ENCODE measurements around the gene APOBEC3B. TPM values are rescaled to one million over a fixed set of nuclear protein-coding genes. Genes with fewer than 3 reads are reported as not detected.
"Not testable (repeated sequence)": the region's sequence is repeated elsewhere in the genome, so short reads cannot be mapped to it uniquely, and the experiment has no call there.

The APOBEC3B gene
- total RNA-seq, 1 donor from 2014 or later = 6.7 TPM

DNA sequence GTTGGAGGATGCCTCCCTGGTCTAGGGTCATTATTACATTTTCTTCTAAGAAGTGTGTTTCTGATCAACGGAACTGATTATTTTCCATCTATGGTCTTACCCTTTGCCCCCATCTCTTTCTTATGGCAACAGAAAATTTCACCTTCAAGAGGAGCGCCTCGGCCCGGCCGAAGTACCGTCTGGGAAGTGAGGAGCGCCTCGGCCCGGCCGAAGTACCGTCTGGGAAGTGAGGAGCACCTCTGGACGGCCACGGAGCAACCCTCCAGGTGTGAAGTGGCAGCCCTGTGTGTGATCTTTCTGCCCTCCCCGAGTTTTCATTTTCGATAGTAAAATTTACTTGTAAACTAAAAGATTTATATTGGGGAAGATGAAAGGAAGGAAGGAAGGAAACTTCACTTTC is 28.8 kb downstream of the APOBEC3B start:
- H3K4me3 Mint-ChIP-seq = no peak overlapping the region
- DNase-seq (ENCODE audit: extremely low spot score, unreplicated experiment) = no peak
- no peaks in the 10 kb centered on the region for H3K27me3 Mint-ChIP-seq
- TF ChIP-seq, protein P1, sequence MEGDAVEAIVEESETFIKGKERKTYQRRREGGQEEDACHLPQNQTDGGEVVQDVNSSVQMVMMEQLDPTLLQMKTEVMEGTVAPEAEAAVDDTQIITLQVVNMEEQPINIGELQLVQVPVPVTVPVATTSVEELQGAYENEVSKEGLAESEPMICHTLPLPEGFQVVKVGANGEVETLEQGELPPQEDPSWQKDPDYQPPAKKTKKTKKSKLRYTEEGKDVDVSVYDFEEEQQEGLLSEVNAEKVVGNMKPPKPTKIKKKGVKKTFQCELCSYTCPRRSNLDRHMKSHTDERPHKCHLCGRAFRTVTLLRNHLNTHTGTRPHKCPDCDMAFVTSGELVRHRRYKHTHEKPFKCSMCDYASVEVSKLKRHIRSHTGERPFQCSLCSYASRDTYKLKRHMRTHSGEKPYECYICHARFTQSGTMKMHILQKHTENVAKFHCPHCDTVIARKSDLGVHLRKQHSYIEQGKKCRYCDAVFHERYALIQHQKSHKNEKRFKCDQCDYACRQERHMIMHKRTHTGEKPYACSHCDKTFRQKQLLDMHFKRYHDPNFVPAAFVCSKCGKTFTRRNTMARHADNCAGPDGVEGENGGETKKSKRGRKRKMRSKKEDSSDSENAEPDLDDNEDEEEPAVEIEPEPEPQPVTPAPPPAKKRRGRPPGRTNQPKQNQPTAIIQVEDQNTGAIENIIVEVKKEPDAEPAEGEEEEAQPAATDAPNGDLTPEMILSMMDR (conservative IDR thresholded peaks at IDR 0.05) = no peak
- peaks cover 30% of the 10 kb centered on the region for H3K4me1 Mint-ChIP-seq (ENCODE audit: unreplicated experiment)
- no peak overlapping the region for H3K27ac Mint-ChIP-seq
- H3K36me3 Mint-ChIP-seq = no peaks in the 10 kb centered on the region
- H3K9me3 Mint-ChIP-seq = no peaks in the 10 kb centered on the region

DNA sequence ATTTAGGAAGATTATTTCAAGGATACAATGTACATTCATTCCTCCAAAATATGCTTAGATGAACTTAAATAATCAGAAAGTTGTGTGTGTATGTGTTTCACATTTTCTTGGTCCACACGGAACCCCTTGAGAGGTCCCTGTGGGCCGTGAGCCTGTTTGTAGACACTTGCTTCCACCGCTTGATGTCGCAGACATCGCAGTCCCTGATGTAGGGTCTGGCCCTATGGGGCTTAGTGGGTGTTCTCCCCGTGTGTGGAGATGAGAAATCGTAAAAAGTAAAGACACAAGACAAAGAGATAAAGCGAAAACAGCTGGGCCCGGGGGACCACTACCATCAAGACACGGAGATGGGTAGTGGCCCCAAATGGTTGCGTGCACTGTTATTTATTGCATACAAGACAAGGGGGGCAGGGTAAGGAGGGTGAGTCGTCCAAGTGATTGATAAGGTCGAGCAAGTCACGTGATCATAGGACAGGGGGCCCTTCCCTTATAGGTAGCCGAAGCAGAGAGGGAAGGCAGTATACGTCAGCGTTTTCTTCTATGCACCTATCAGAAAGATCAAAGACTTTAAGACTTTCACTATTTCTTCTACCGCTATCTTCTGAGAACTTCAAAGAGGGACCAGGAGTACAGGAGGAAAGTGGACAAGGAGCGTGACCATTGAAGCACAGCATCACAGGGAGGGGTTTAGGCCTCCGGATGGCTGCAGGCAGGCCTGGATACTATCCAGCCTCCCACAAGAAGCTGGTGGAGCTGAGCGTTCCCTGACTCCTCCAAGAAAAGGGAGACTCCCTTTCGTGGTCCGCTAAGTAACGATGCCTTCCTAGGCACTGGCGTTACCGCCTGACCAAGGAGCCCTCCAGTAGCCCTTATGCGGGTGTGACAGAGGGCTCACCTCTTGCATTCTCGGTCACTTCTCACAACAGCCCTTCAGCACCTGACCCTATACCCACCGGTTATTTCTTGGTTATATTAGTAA is 30.7 kb downstream of the APOBEC3B start:
- no peak for DNase-seq (ENCODE audit: extremely low spot score, unreplicated experiment)
- no peaks in the 10 kb centered on the region for H3K27me3 Mint-ChIP-seq
- peak overlapping the region; percentile 30 for H3K27ac Mint-ChIP-seq
- peaks cover 30% of the 10 kb centered on the region for H3K4me1 Mint-ChIP-seq (ENCODE audit: unreplicated experiment)
- peak overlapping the region; percentile 64 for H3K4me3 Mint-ChIP-seq
- TF ChIP-seq, protein P1 (conservative IDR thresholded peaks at IDR 0.05) = no peak
- H3K36me3 Mint-ChIP-seq = no peaks in the 10 kb centered on the region
- H3K9me3 Mint-ChIP-seq = no peaks in the 10 kb centered on the region

DNA sequence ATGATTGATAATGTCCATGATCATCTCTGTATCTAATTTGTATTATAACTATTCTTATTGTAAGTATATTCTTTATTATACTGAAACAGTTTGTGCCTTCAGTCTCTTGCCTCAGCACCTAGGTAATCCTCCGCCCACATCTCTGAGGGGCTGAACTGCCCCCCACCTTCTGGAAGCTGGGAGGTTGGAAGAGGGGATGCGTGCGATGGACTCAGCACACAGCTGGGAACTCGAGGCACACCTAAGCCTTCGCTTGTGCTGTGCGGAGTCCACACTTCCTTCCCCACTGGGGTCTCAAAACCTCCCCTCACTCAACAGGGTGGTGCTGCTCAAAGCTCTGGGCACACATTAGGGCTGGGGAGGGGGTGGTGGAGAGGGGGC is 31.4 kb downstream of the APOBEC3B start:
- H3K9me3 Mint-ChIP-seq = not testable (repeated sequence)

DNA sequence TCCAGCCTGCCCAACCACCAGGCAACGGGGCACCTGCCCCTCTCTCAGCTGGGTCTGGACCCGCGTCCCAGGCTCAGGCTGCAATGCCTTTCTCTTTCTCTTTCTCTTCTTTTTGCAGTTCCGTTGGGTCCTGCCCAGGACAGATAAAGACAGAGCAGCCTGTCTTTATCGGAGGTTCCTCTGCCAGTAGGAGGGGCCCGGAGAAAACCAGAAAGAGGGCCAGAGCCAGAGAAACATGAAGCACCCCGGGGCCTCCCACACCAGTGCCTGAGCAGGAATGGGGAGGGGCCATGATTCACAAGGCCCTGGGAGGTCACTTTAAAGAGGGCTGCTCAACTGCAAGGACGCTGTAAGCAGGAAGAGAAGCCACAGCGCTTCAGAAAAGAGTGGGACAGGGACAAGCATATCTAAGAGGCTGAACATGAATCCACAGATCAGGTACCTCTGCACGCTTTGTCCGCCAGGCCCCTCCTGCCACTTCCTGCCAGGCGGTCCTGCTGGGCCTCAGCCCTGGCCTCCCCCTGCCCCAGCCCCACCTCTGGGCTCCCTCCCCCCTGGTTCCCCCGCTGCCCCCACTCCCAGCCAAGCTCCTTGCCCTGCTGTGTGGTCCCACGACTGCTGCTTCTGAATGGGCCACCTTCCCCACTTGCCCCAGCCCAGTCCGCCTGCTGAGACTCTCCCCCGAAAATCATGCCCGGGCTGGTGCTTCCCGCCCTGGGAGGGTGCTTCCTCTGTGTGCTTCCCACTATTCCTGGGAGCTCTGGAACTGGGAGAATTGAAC is 32.0 kb downstream of the APOBEC3B start, which contains the start of gene APOBEC3C:
Gene APOBEC3C (plus strand): TSS at position 316 of the 781 bp plus-strand sequence. CDS start 106 bp downstream, at position 422.
- DNase-seq (ENCODE audit: extremely low spot score, unreplicated experiment) = peak; percentile 76
- Mint-ChIP-seq H3K9me3 (no peaks in the 10 kb centered on the region), H3K36me3 (no peaks in the 10 kb centered on the region), H3K4me1 (ENCODE audit: unreplicated experiment) (peaks cover 36% of the 10 kb centered on the region), H3K27me3 (no peaks in the 10 kb centered on the region), H3K27ac (peak within 1 kb of the TSS; percentile 95), H3K4me3 (peak within 1 kb of the TSS; percentile 90)
- TF ChIP-seq, protein P1 (conservative IDR thresholded peaks at IDR 0.05) = no peak

More for the DNA sequence above, 31.4 kb downstream of the APOBEC3B start:
- not testable (repeated sequence) for DNase-seq (ENCODE audit: extremely low spot score, unreplicated experiment); H3K27me3 Mint-ChIP-seq; H3K4me3 Mint-ChIP-seq; H3K36me3 Mint-ChIP-seq
- peaks cover 32% of the 10 kb centered on the region for H3K4me1 Mint-ChIP-seq (ENCODE audit: unreplicated experiment)
- peak overlapping the region; percentile 95 for H3K27ac Mint-ChIP-seq

DNA sequence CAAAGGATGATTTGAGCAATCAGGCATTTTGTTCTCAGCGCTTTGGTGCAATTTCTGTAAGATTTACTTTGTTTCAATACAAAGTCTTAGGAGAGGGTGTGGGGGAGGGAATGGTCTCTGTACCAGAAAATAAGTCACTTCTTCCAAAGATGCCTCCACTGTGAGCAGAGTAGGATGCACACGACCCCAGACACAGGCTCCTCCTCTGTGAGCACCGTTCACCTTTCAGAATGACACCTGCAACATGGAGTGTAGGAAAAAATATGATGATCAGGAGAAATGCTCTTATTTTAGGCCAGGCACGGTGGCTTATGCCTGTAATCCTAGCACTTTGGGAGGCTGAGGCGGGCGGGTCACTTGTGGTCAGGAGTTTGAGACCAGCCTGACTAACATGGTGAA is 32.6 kb downstream of the APOBEC3B start:
- H3K27me3 Mint-ChIP-seq; DNase-seq (ENCODE audit: extremely low spot score, unreplicated experiment); H3K36me3 Mint-ChIP-seq; H3K9me3 Mint-ChIP-seq: not testable (repeated sequence)
- Mint-ChIP-seq H3K4me1 (ENCODE audit: unreplicated experiment) (peaks cover 40% of the 10 kb centered on the region), H3K27ac (peak overlapping the region; percentile 95), H3K4me3 (peak overlapping the region; percentile 90)

DNA sequence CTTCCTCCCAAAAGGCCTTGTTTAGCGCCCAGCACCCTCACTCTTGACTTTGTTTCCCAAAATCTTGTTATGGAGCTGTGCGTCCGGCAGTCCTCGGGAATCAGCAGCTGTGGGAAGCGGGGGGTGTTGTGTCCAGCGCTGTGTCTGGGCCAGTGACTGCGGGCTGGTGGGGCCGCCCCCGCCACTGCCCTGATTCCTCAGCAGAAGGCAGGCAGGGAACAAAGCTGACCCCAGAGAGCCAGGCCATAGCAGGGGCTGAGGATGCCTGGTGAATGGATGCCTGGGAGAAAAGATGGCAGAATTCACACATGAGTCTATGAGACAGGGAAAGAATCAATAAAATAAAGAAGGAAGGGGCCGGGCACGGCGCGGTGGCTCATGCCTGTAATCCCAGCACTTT is 34.4 kb downstream of the APOBEC3B start:
- H3K9me3 Mint-ChIP-seq = no peaks in the 10 kb centered on the region
- no peak for DNase-seq (ENCODE audit: extremely low spot score, unreplicated experiment)
- no peaks in the 10 kb centered on the region for H3K27me3 Mint-ChIP-seq
- no peak overlapping the region for H3K27ac Mint-ChIP-seq
- H3K36me3 Mint-ChIP-seq = no peaks in the 10 kb centered on the region
- TF ChIP-seq, protein P1 (conservative IDR thresholded peaks at IDR 0.05) = no peak
- peaks cover 46% of the 10 kb centered on the region for H3K4me1 Mint-ChIP-seq (ENCODE audit: unreplicated experiment)
- no peak overlapping the region for H3K4me3 Mint-ChIP-seq

Measured in type B pancreatic cell (in vitro differentiated cells).